Prostate gland (tissue), 2 donors: ENCODE results near the gene NCBP1.

Experiments used
- POLR2A ChIP-seq: fragments of 450-650 bp; IDR thresholded peaks from one replicate; pipeline ENCODE4 v1.6.1; 2016; ENCODE audit warnings: antibody characterized with exemption, mild to moderate bottlenecking
- POLR2AphosphoS5 ChIP-seq: sonication (generic); formaldehyde crosslinking; IDR thresholded peaks from one replicate; pipeline ENCODE4 v1.6.1; 2017; ENCODE audit warnings: antibody characterized with exemption
- TF ChIP-seq, protein P1 (sequence below), 4 experiments: fragments of 200-600 bp in 2 of 4; fragments of 450-650 bp in 2 of 4; sonication (generic) in 2 of 4; IDR thresholded peaks; 1 replicate in 3 of 4; 2 replicates in 1 of 4; pipeline ENCODE4 v1.5.1; 2016 to 2019; ENCODE audit warnings: antibody characterized with exemption in 4 of 4, mild to moderate bottlenecking in 2 of 4, moderate library complexity in 2 of 4

- no peak for TF ChIP-seq POLR2AphosphoS5
- TF ChIP-seq, protein P1, sequence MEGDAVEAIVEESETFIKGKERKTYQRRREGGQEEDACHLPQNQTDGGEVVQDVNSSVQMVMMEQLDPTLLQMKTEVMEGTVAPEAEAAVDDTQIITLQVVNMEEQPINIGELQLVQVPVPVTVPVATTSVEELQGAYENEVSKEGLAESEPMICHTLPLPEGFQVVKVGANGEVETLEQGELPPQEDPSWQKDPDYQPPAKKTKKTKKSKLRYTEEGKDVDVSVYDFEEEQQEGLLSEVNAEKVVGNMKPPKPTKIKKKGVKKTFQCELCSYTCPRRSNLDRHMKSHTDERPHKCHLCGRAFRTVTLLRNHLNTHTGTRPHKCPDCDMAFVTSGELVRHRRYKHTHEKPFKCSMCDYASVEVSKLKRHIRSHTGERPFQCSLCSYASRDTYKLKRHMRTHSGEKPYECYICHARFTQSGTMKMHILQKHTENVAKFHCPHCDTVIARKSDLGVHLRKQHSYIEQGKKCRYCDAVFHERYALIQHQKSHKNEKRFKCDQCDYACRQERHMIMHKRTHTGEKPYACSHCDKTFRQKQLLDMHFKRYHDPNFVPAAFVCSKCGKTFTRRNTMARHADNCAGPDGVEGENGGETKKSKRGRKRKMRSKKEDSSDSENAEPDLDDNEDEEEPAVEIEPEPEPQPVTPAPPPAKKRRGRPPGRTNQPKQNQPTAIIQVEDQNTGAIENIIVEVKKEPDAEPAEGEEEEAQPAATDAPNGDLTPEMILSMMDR (IDR thresholded peaks at IDR 0.05) = no peak
- TF ChIP-seq POLR2A = no peak
Measured at GRCh38 chr9:97602430-97602829, 31.2 kb upstream of the NCBP1 start.
